ENCODE results near the gene RTN1.

DNA sequence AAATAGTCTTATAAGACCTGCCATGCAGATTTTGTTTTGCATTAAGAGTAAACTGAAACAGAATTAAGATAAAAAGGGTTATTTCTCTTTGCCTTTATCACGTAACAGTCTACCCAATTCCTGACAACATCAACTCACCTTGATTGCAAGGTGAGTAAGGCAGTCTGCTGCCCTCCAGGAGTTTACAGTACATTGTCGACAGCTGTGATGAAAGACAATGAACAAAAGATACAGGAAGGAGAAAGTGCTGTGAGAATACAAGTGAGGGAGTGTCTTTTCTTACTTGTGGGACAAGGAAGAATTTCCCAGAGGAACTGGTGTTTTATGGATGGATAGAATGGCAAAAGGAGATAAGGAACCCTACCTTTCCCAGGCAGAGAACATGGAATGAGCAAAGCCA lies 101.0 kb downstream of the RTN1 start:
- TF ChIP-seq, protein P1, sequence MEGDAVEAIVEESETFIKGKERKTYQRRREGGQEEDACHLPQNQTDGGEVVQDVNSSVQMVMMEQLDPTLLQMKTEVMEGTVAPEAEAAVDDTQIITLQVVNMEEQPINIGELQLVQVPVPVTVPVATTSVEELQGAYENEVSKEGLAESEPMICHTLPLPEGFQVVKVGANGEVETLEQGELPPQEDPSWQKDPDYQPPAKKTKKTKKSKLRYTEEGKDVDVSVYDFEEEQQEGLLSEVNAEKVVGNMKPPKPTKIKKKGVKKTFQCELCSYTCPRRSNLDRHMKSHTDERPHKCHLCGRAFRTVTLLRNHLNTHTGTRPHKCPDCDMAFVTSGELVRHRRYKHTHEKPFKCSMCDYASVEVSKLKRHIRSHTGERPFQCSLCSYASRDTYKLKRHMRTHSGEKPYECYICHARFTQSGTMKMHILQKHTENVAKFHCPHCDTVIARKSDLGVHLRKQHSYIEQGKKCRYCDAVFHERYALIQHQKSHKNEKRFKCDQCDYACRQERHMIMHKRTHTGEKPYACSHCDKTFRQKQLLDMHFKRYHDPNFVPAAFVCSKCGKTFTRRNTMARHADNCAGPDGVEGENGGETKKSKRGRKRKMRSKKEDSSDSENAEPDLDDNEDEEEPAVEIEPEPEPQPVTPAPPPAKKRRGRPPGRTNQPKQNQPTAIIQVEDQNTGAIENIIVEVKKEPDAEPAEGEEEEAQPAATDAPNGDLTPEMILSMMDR (IDR thresholded peaks at IDR 0.05; ENCODE audit: insufficient read depth, low read length, poor library complexity, severe bottlenecking) = no peak
- no peak for TF ChIP-seq EZH2phosphoT487 (conservative IDR thresholded peaks at IDR 0.05; ENCODE audit: low read length)
